ENCODE data around the gene GPA33.

GRCh38 chr1:167076136-167076710 lies 14.0 kb downstream of the GPA33 start:
- TF ChIP-seq SUPT20H (IDR thresholded peaks at IDR 0.05; ENCODE audit: borderline replicate concordance, control insufficient read depth, low read depth, low read length) = no peak
- no peak for TF ChIP-seq CEBPB (IDR thresholded peaks at IDR 0.05; ENCODE audit: borderline replicate concordance in 1 of 2, low read depth in 2 of 2, low read length in 2 of 2)
